ENCODE data around the gene POLR3C.

POLR3C gene

DNA sequence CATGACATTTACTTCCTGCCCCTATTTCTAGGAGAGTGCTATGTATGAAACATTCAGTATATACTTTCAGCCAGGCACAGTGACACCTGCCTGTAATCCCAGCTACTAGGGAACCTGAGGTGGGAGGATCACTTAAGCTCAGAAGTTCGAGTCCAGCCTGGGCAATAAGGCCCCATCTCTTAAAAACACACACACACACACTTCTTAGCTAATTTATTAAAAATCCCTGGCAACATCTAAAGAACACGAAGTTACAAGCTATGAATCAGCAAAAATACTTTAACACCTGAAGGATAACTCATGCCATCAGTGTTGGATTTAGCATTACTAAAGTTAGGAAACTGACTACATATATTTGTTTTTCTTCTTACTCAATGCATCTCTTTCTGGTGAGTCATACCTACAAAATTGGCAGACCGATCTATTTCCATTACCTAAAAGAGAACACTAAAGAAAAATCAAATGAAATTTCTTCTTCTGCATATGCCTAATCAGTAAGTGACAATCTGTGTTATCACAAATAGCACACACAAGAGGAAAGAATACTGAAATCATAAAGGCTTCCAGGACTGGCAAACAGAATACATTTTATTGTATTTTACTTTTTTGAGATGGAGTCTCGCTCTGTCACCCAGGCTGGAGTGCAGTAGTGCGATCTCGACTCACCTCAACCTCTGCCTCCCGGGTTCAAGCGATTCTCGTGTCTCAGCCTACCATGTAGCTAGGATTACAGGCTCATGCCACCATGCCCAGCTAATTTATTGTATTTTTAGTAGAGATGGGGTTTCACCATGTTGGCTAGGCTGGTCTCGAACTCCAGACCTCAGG is 41.5 kb upstream of the POLR3C start:
- H3K9me3 ChIP-seq (ENCODE audit: low read length) = no peaks in the 10 kb centered on the region
- H2AFZ ChIP-seq (ENCODE audit: low read length) = no peak overlapping the region
- H3K9ac ChIP-seq (ENCODE audit: low read length) = no peak overlapping the region

DNA sequence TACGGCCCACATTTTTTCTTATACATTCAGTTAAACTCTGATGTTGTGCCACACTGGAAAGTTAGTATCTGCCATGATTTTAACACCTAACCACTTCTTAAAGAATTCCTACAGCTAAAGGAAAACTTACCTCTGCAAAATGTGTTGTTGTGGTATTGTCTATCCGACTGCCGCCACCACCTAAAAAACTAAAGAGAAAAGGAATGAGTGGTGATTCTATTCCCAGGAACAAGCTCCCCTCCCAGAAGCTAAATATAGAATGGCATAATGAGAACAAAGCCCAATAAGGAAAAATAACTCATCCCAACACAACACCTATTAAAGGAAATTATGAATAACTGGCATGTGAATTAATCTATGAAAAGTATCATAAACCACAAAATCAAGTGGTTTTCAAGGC is 39.6 kb upstream of the POLR3C start:
- H3K27me3 ChIP-seq (ENCODE audit: insufficient read depth, low read length) = no peaks in the 10 kb centered on the region
- H3K4me2 ChIP-seq (ENCODE audit: low read length) = no peak overlapping the region
- no peak overlapping the region for H3K27ac ChIP-seq (ENCODE audit: low read depth, low read length, poor library complexity, severe bottlenecking)
- H3K9ac ChIP-seq (ENCODE audit: low read length) = no peak overlapping the region
- H3K9me3 ChIP-seq (ENCODE audit: low read length) = no peaks in the 10 kb centered on the region
- H2AFZ ChIP-seq (ENCODE audit: low read length) = no peak overlapping the region
- TF ChIP-seq, protein P1, sequence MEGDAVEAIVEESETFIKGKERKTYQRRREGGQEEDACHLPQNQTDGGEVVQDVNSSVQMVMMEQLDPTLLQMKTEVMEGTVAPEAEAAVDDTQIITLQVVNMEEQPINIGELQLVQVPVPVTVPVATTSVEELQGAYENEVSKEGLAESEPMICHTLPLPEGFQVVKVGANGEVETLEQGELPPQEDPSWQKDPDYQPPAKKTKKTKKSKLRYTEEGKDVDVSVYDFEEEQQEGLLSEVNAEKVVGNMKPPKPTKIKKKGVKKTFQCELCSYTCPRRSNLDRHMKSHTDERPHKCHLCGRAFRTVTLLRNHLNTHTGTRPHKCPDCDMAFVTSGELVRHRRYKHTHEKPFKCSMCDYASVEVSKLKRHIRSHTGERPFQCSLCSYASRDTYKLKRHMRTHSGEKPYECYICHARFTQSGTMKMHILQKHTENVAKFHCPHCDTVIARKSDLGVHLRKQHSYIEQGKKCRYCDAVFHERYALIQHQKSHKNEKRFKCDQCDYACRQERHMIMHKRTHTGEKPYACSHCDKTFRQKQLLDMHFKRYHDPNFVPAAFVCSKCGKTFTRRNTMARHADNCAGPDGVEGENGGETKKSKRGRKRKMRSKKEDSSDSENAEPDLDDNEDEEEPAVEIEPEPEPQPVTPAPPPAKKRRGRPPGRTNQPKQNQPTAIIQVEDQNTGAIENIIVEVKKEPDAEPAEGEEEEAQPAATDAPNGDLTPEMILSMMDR (IDR thresholded peaks at IDR 0.05; ENCODE audit: low read length) = no peak
- no peak for TF ChIP-seq EZH2 (IDR thresholded peaks at IDR 0.05; ENCODE audit: borderline replicate concordance, low read length)
- no peaks in the 10 kb centered on the region for H3K79me2 ChIP-seq (ENCODE audit: insufficient read depth, low read length)
- no peaks in the 10 kb centered on the region for H4K20me1 ChIP-seq (ENCODE audit: insufficient read depth, low read length)
- H3F3A ChIP-seq (ENCODE audit: insufficient read depth, low read length) = no peaks in the 10 kb centered on the region
- no peak overlapping the region for H3K4me3 ChIP-seq (ENCODE audit: low read depth, low read length, poor library complexity, severe bottlenecking)
- no peaks in the 10 kb centered on the region for H3K4me1 ChIP-seq (ENCODE audit: insufficient read depth, low read length, severe bottlenecking)
- H3K9me2 ChIP-seq (ENCODE audit: low read depth, low read length) = no peaks in the 10 kb centered on the region
- peaks cover 21% of the 10 kb centered on the region; the same call in 1 of the 2 replicates for H3K36me3 ChIP-seq (ENCODE audit: insufficient read depth, low read length)

More for the DNA sequence above, 41.5 kb upstream of the POLR3C start:
- no peak overlapping the region for H3K4me3 ChIP-seq (ENCODE audit: low read depth, low read length, poor library complexity, severe bottlenecking)
- H3F3A ChIP-seq (ENCODE audit: insufficient read depth, low read length) = no peaks in the 10 kb centered on the region
- H3K9me2 ChIP-seq (ENCODE audit: low read depth, low read length) = no peaks in the 10 kb centered on the region
- no peaks in the 10 kb centered on the region for H3K4me1 ChIP-seq (ENCODE audit: insufficient read depth, low read length, severe bottlenecking)
- H3K27ac ChIP-seq (ENCODE audit: low read depth, low read length, poor library complexity, severe bottlenecking) = no peak overlapping the region
- no peak overlapping the region for H3K4me2 ChIP-seq (ENCODE audit: low read length)
- TF ChIP-seq, protein P1 (IDR thresholded peaks at IDR 0.05; ENCODE audit: low read length) = no peak
- TF ChIP-seq EZH2 (IDR thresholded peaks at IDR 0.05; ENCODE audit: borderline replicate concordance, low read length) = no peak
- no peaks in the 10 kb centered on the region for H4K20me1 ChIP-seq (ENCODE audit: insufficient read depth, low read length)
- H3K27me3 ChIP-seq (ENCODE audit: insufficient read depth, low read length) = no peaks in the 10 kb centered on the region
- H3K79me2 ChIP-seq (ENCODE audit: insufficient read depth, low read length) = no peaks in the 10 kb centered on the region
- peaks cover 21% of the 10 kb centered on the region; the same call in 1 of the 2 replicates for H3K36me3 ChIP-seq (ENCODE audit: insufficient read depth, low read length)

DNA sequence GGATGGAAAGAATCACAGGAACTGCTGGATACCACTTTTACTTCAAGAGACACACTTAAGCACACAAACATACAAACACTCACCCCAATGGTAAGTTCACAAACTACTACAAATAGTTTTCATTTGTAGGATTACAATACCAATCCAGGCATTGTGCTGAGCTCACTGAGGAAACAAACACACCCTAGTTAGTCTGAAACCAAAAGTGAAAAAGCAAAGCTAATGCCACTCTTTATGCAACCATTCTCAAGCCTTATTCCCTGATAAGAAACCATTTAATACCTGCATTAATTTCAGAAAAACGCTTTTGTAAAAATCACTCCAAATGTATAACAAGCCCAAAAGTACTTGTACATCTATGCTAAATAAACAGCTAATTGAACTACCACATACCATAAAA is 38.5 kb upstream of the POLR3C start:
- Histone ChIP-seq H3K9me2 (ENCODE audit: low read depth, low read length) (no peaks in the 10 kb centered on the region), H3K27ac (ENCODE audit: low read depth, low read length, poor library complexity, severe bottlenecking) (no peak overlapping the region), H3K4me1 (ENCODE audit: insufficient read depth, low read length, severe bottlenecking) (no peaks in the 10 kb centered on the region), H3K36me3 (ENCODE audit: insufficient read depth, low read length) (peaks cover 21% of the 10 kb centered on the region; the same call in 1 of the 2 replicates), H3K4me2 (ENCODE audit: low read length) (no peak overlapping the region), H3F3A (ENCODE audit: insufficient read depth, low read length) (no peaks in the 10 kb centered on the region), H4K20me1 (ENCODE audit: insufficient read depth, low read length) (no peaks in the 10 kb centered on the region), H3K27me3 (ENCODE audit: insufficient read depth, low read length) (no peaks in the 10 kb centered on the region), H3K79me2 (ENCODE audit: insufficient read depth, low read length) (no peaks in the 10 kb centered on the region), H3K9ac (ENCODE audit: low read length) (no peak overlapping the region), H2AFZ (ENCODE audit: low read length) (no peak overlapping the region), H3K4me3 (ENCODE audit: low read depth, low read length, poor library complexity, severe bottlenecking) (no peak overlapping the region), H3K9me3 (ENCODE audit: low read length) (no peaks in the 10 kb centered on the region)
- TF ChIP-seq, protein P1 (IDR thresholded peaks at IDR 0.05; ENCODE audit: low read length) = no peak
- TF ChIP-seq EZH2 (IDR thresholded peaks at IDR 0.05; ENCODE audit: borderline replicate concordance, low read length) = no peak
